ENCODE data around the gene SPATA6.
"Not testable (repeated sequence)": the region's sequence is repeated elsewhere in the genome, so short reads cannot be mapped to it uniquely, and the experiment has no call there.

DNA sequence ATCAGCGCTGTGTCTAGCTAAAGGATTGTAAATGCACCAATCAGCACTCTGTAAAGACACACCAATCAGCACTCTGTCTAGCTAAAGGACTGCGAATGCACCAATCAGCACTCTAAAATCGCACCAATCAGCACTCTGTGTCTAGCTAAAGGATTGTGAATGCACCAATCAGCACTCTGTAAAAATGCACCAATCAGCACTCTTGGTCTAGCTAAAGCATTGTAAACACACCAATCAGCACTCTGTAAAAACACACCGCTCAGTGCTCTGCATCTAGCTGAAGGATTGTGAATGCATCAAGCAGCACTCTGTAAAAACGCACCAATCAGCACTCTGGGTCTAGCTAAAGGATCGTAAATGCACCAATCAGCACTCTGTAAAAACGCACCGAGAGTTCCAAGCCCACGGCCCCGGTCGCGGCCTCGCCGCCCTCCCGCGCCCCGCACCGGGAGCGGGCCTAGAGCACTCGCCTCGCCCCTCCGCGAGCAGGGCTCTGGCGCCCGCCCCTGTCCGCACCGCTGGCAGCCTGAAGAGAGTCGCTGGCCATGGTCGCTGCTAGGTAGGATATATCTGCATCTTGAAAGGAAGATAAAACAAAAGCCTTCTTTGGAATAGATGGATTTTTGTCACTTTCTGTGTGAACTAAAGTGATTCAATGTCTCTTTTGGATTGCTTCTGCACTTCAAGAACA is 36.5 kb downstream of the SPATA6 start:
- not testable (repeated sequence) for TF ChIP-seq NFRKB (IDR thresholded peaks at IDR 0.05); ARNT (IDR thresholded peaks at IDR 0.05); FOXA1 (IDR thresholded peaks at IDR 0.05); BHLHE40 (IDR thresholded peaks at IDR 0.05; ENCODE audit: borderline replicate concordance); SUZ12 (IDR thresholded peaks at IDR 0.05); ELF4 (IDR thresholded peaks at IDR 0.05); LEF1 (IDR thresholded peaks at IDR 0.05; ENCODE audit: borderline replicate concordance); TARDBP (IDR thresholded peaks at IDR 0.05); FOXM1 (IDR thresholded peaks at IDR 0.05; ENCODE audit: borderline replicate concordance); SP1 (IDR thresholded peaks at IDR 0.05); HDGF (IDR thresholded peaks at IDR 0.05; ENCODE audit: borderline replicate concordance)
- TF ChIP-seq, protein P1, sequence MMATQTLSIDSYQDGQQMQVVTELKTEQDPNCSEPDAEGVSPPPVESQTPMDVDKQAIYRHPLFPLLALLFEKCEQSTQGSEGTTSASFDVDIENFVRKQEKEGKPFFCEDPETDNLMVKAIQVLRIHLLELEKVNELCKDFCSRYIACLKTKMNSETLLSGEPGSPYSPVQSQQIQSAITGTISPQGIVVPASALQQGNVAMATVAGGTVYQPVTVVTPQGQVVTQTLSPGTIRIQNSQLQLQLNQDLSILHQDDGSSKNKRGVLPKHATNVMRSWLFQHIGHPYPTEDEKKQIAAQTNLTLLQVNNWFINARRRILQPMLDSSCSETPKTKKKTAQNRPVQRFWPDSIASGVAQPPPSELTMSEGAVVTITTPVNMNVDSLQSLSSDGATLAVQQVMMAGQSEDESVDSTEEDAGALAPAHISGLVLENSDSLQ (IDR thresholded peaks at IDR 0.05): not testable (repeated sequence)

All from HEK293T (cell line).